HFF-Myc (cell line): ENCODE measurements around the gene LRRC55.

ENCODE experiments used
- DNase-seq: peaks from one replicate; pipeline ENCODE4 v3.0.0-alpha.2; 2011; ENCODE audit warnings: low read depth; ENCODE audit errors: extremely low read depth
- H3K4me3 ChIP-seq: replicated peaks from 2 replicates; pipeline ENCODE4 v1.5.1; 2011; ENCODE audit warnings: low read depth, mild to moderate bottlenecking, control low read depth, low read length
- TF ChIP-seq, protein P1 (sequence below): IDR thresholded peaks from 2 replicates; pipeline ENCODE4 v1.5.1; 2012; ENCODE audit warnings: mild to moderate bottlenecking, low read depth, low read length, control low read depth; ENCODE audit errors: missing control alignments

Gene LRRC55

DNA sequence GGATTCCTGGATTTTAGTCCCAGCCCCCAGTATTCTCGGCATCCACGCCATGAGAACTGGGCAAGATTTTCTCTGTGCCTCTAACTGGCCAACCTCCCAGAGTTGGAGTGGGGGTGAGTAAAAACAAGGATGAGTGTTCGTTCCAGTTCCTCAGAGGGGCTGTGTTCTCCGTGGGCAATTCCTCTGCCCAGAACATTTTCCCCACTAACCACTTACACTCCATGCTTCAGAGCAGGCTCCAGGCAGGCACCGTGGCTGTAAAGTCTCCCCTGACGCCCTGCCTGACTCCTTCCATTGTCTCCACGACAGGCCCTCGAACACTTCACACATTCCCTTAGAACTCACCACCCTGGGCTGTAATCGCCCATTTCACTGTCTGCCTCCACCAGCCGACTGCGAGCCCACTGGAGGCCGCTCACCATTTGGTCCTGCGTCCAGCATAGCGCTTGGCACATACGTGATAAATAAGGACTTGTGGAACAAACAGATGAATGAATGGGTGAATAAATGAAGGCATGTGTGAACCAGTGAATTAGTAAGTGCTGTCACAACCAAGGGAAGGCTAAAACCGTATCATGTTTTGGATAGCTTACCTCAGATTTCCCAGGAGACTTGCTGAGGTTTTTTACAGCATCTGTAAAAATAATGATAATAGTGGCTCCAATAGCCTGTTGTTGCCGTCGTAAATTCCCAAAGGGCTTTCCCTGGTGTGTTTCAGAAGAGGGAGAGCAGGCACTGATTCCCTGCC lies 49.2 kb downstream of the LRRC55 start:
- DNase-seq = no peak
- TF ChIP-seq, protein P1, sequence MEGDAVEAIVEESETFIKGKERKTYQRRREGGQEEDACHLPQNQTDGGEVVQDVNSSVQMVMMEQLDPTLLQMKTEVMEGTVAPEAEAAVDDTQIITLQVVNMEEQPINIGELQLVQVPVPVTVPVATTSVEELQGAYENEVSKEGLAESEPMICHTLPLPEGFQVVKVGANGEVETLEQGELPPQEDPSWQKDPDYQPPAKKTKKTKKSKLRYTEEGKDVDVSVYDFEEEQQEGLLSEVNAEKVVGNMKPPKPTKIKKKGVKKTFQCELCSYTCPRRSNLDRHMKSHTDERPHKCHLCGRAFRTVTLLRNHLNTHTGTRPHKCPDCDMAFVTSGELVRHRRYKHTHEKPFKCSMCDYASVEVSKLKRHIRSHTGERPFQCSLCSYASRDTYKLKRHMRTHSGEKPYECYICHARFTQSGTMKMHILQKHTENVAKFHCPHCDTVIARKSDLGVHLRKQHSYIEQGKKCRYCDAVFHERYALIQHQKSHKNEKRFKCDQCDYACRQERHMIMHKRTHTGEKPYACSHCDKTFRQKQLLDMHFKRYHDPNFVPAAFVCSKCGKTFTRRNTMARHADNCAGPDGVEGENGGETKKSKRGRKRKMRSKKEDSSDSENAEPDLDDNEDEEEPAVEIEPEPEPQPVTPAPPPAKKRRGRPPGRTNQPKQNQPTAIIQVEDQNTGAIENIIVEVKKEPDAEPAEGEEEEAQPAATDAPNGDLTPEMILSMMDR = no peak

DNA sequence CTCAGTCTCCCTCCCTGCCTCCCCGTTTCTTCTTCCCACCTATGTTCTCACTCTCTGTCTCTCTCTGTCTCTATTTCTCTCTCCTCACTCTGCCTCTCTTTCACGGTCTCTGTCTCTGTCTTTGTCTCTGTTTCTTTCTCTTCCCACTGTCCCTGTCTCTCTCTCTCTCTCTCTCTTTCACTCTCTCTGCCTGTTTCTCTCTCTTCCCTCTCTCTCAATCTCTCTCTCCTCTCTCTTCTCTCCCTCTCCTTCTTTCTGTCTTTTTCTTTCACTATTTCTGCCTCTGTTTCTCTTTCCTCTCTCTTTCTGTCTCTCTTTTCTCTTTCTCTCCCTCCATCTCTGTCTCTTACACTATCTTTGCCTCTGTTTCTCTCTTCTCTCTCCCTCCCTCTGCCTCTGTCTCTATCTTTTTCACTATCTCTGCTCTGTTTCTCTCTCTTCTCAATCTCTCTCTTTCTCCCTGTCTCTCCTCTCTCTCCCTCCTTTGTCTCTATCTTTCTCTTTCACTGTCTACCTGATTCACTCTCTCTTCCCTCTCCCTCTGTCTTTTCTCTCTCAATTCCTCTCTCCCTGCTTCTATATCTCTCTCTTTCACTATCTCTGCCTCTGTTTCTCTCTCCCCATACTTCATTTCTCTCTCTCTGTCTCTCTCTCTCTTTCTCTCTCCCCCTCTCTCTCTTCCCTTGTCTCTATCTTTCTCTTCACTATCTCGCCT lies 49.9 kb downstream of the LRRC55 start:
- DNase-seq = no peak
- no peak overlapping the region for H3K4me3 ChIP-seq
- TF ChIP-seq, protein P1 = no peak

More for the DNA sequence above, 49.2 kb downstream of the LRRC55 start:
- no peak overlapping the region for H3K4me3 ChIP-seq

DNA sequence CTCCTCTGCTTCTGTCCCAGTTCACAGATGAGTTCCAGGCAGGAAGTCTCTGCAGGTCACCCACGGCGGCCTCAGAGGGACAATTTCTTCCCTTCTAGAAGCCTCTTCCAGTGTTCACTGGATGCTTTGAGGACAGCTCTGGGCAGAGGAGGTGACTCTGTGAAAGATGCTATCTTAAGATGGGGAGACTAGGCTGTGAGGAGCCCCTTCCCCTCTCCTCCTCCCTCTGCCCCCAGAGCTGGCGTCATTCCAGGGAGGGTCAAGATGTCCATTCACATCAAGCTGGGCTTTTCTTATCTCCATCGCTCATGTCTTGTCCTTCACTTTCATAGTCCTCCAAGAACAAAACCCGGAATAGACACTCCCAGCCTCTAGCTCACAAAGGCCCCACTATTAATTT lies 51.9 kb downstream of the LRRC55 start:
- no peak for DNase-seq
- no peak overlapping the region for H3K4me3 ChIP-seq
- TF ChIP-seq, protein P1 = no peak

DNA sequence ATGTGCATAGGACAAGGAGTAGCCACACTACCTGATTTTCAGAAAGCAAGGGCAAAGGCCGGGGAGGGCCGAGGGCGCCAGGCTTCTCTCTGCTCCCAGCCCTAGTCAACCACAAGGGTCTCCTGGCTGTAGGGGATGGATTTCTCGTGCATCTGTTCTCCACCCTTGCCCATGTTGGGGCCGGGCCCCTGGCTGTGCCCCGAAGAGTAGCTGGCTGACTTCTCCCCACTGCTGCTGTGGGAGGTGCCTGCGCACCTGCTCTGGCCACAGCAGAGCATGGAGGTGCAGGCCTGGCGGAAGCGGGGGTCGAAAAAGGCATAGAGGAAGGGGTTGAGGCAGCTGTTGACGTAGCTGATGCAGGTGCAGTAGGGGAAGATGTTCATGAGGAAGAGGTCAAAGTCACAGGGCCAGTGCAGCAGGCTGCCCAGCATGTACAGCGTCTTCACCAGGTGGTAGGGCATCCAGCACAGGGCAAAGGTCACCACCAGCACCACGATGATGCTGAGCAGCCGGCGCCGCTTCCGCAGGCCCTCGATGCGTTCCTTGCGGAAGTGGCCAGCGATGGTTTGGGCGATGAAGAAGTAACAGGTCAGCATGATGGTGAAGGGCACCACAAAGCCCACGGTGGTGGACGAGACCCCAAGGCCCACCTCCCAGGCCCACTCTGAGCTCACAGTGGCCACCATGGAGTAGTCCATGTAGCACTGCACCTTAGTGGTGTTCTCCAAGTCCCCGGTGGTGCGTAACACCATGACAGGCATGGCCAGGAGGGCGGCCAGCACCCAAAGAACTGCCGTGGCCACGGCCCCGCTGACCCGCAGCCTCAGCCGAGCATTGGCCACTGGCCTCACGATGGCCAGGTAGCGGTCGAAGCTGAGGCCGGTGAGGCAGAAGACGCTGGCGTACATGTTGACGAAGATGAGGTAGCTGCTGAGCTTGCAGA lies 54.3 kb downstream of the LRRC55 start:
- no peak for DNase-seq
- TF ChIP-seq, protein P1 = no peak
- H3K4me3 ChIP-seq = no peak overlapping the region

DNA sequence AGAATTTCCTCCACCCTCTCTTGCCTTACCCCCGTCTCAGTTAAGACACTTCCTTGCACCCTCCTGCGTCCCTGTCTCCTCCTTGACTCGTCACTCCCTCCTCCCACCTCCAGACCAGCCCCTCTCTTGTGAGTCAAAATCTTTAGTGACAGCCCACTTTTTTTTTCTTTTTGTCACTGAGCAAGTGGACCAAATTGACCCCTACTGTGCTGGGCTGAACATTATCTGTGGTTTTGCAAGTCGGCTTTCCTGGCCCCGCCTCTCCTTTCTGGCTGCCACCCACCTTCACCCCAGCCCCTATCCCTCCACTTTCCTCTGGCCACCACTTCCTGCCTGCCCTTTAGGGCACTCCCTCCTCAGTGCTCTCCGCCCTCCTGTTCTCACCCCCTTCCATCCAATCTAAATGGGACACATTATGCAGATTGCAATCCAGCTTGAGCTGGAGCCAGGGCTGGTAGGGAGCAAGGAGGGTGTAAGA lies 55.5 kb downstream of the LRRC55 start, which contains the start of gene APLNR:
Gene APLNR, minus strand, starts transcription at position 47 of the 478 bp plus-strand sequence. CDS start 246 bp downstream, outside the sequence.
- no peak for DNase-seq
- TF ChIP-seq, protein P1 = no peak
- H3K4me3 ChIP-seq = no peak within 1 kb of the TSS

DNA sequence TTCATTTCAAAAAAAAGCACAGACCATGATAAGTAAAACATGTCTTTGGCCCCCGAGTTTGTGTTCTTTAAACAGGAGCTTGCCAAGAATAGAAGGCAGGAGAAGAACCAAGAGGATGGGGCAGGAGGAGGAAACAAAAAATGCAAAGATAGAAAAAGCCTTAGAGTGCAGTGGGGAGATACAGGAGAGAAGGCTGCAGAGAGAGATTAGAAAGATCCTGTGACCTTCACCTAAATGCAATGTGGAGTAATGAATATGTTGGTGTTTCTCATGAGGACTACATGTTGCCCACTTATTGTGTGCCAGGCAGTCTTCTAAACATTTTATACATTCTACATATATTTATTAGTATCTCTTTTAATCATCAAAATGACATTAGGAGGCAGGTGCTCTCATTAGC lies 57.6 kb downstream of the LRRC55 start:
- no peak for DNase-seq
- TF ChIP-seq, protein P1 = no peak
- no peak overlapping the region for H3K4me3 ChIP-seq
